Stomach (tissue), 4 donors: Measurements from ENCODE around the gene NPAS2.

Experiments used
- CTCF ChIP-seq, 7 experiments: fragments of 450-650 bp in 4 of 7; fragments of 200-600 bp in 3 of 7; sonication (generic) in 3 of 7; IDR thresholded peaks; one replicate each; pipeline ENCODE4 v1.5.1; 2016 to 2019; ENCODE audit warnings: antibody characterized with exemption in 7 of 7, control low read depth in 2 of 7, mild to moderate bottlenecking in 1 of 7
- EP300 ChIP-seq: sonication (generic); formaldehyde crosslinking; IDR thresholded peaks from one replicate; pipeline ENCODE4 v1.6.1; 2017; ENCODE audit warnings: antibody characterized with exemption
- POLR2A ChIP-seq, 4 donors: fragments of 450-650 bp; IDR thresholded peaks; one replicate each; pipeline ENCODE4 v1.6.1; 2016; ENCODE audit warnings: antibody characterized with exemption in 4 of 4, control low read depth in 2 of 4, mild to moderate bottlenecking in 1 of 4, moderate library complexity in 1 of 4

DNA sequence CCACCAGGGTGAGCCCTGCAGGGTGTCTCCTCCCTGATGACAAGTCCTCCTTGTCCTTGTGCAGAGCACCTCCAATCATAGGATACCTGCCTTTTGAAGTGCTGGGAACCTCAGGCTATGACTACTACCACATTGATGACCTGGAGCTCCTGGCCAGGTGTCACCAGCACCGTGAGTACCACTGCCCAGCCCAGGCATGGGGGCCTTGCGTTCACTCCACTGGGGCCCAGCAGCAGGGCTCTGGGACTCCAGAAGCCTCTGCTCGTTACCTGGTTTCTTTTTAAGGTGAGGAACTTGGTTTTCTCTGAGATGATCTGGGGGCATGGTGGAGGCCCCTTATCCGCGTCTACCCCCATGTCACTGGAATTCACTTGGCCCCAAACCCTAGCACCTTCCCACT, 145.7 kb downstream of the NPAS2 start:
- TF ChIP-seq POLR2A (IDR thresholded peaks at IDR 0.05): no peak
- no peak for TF ChIP-seq CTCF (IDR thresholded peaks at IDR 0.05)
- no peak for TF ChIP-seq EP300
